ENCODE data around the gene KCMF1.
"Not testable (repeated sequence)": the region's sequence is repeated elsewhere in the genome, so short reads cannot be mapped to it uniquely, and the experiment has no call there.

The KCMF1 gene

DNA sequence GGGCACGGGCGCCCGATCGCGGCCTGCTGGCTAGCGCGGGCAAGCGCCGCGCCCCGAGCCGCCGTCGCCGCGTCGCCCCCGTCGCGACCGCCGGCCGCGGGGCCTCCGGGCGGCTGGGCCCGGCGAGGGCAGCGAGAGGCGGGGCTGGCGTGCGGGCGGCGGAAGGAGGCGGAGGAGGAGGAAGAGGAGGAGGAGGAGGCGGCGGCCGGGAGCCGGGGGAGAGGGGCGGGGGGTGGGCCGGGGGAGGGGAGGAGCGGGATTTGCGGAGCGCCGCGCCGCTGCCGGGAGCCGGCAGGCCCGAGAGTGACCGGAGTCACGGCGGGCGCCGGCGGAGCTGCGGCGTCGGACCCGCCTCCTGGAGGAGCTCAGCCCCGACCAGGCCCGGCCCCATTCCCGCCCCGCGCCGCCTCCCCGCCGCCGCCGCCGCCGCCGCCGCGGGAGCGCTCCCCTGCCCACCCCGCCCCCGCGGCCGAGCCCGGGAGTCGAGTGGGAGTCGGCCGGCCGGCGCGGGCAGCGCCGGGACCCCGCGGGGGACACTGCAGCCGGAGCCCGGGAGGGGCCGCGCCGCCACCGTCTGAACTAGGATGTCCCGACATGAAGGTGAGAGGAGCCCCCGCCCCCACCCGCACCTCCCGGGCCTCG lies at the start of gene KCMF1:
KCMF1 (plus strand) TSS at position 294 of the 642 bp plus-strand sequence; CDS start at position 585, 291 bp downstream.
- peak; percentile 75 for DNase-seq

DNA sequence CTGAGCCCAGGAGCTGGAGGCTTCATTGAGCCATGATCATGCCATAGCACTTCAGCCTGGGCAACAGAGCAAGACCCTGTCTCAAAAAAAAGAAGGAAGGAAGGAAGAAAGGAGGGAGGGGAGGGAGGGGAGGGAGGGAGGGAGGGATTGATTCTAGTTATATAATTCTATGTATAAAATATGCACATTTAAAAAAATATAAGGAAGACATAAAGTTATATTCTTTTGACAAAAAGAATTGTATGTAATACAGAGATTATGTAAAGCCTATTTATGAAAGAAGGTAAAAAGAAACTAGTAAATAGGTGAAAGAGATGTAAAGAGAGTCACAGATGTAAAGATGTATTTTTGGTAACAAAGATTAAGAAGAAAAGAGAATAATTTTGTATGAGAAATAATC lies 48.0 kb upstream of the KCMF1 start:
- no peak for DNase-seq

GRCh38 chr2:84924173-84925106 lies 46.5 kb upstream of the KCMF1 start:
- no peak for DNase-seq

GRCh38 chr2:84925336-84925723 lies 45.6 kb upstream of the KCMF1 start:
- DNase-seq, result no peak

DNA sequence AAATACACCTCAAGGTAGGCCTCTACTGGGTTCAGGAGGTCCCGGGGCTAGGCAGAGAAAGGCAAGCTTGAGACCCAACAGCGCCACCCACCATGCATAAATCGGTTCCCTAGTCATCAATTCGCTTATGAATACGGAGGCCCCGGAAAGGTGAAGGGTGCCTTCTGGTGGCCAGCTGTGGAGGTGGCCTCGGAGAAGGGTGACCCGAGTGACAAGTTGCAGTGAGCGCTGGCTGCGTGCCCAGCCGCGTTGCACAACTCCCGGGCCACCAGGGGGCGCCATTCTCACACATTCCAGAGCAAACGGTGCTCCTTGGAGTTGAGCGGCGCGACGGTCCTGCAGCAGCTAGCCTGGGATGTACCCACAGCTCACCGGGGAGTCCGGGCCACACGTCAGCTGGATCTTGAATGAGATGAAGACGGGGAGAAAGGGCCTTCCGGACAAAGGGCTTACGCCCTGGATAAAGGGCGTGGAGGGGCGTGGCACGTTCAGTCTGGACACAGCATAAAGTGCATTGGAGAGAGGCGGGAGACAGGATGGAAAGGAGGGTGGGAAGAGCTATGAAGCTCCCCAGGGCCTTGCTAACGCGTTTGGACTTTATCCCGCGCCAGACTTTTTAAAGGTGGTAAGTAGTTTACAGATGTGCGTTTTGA lies 45.1 kb upstream of the KCMF1 start:
- peak; percentile 96 for DNase-seq

DNA sequence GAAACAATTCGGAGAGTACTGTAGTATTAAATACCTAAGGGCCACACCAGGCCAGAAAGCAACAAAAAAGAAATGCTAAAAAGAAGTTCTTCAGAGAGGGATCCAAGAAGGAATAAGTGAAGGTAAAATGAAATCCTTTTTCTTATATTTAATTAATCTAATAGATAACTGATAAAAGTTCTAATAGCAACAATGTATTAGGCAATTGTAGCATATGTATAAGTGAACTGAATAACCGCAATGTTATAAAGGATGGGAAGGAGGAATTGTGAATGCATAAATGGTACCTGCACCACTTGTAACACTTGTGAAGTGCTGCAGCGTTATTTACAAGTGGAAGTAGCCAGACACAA lies 43.7 kb upstream of the KCMF1 start:
- no peak for DNase-seq

DNA sequence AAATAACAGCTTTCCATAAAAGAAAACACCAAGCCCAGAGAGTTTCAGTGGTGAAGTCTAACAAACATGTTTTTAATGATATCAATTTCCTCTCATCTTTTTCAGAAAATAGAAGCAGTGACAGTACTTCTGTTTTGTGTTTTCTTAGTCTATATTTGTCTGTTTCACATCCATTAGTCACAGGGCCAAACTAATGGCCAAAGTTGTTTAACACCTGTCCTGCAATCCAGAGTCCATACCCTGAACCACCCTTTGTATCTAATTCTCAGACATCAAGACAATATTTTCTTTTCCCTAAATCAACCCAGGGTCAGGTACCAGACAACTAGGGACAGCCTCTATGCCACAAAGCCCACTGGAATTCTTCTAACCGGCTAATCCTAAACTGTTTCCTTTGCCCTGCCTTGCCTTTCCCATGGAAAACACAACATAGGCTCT lies 39.6 kb upstream of the KCMF1 start:
- DNase-seq, result no peak

GRCh38 chr2:84938194-84938879 lies 32.6 kb upstream of the KCMF1 start:
- DNase-seq, result peak; percentile 23

GRCh38 chr2:84939426-84940087 lies 31.4 kb upstream of the KCMF1 start:
- peak; percentile 88 for DNase-seq

DNA sequence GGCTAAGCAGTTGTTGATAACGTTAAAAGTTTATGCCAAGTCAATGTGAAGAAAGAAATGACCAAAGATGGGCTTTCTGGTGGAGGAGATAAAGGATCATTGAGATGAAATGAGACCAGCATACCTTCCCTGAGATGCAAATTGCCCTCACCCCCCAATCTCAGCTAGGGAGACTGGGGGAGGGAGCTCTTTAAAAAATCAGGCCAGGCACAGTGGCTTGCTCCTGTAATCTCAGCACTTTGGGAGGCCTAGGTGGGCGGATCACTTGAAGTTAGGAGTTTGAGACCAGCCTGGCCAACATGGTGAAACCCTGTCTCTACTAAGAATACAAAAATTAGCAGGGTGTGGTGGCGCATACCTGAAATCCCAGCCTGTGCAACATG lies 30.9 kb upstream of the KCMF1 start:
- DNase-seq, result no peak

DNA sequence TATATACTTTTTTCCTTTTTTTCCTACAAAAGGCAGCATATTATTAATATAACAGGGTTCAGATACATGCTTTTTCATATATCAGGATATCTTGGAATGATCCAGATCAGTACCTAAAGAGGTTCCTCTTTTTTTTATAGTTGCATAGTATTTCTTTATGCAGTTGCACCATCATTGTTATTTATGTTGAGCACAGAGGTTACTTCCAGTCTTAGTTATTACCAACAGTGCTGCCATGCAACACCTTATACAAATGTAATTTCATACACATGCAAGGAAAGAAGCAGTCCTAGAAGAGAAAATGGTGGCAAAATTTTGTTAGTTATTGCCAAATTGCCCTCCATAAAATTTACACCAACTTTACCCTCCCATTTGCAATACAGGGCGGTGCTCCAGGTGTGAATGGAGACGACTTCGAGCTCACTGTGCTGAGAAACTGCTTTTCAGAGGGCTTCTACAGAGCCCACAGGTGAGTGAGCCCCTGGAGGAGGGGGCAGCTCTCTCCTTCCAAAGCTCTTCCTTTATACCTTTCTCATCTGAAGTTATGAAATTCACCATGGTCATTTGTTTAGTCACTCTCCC lies 30.0 kb upstream of the KCMF1 start:
- DNase-seq, result no peak

DNA sequence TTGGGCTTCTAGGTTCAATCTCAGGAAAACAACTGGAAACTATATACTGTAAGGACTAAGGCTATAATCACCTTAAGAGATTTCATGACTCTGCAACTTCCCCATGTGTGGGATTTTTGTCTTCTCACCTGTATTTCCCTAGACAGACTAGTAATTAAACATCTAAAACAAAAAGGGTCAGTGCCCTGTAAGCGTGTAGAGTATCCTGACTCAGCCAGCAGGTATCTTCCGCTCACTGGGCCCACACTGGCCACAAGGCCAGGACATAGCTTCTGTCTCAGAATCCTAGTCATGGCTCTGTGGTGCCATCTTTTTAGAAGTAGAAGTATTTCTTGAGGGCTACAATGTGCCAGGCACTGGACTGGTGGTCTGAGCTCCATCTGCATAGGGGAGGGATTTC lies 28.8 kb upstream of the KCMF1 start:
- no peak for DNase-seq

- DNase-seq, result no peak
Measured at GRCh38 chr2:84942964-84943421, 28.0 kb upstream of the KCMF1 start.

DNA sequence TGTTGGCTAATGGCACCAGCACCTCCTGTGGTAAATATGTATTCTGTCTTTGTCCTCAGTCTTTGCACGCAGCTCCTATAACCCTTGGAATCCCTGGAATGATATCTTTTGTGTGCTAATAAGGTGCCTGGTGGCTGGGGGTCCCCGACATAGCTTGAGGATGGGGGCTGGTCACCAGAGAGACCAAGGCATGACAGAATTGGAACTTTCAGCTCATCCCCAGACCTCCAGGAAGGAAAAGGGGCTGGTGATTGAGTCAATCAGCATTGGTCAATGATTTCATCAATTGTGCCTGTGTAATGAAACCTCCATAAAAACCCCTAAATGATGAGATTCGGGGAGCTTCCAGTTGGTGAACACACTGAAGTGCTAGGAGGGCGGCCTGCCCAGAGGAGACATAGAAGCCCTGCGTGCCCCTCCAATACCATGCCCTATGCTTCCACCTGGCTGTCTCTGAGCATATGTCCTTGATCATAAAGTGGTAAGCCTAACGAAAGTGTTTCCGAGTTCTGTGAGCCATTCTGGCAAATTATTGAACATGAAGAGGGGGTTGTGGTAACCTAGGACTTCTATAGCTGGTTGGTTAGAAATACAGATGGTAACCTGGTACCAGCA lies 26.6 kb upstream of the KCMF1 start:
- DNase-seq, result no peak

DNA sequence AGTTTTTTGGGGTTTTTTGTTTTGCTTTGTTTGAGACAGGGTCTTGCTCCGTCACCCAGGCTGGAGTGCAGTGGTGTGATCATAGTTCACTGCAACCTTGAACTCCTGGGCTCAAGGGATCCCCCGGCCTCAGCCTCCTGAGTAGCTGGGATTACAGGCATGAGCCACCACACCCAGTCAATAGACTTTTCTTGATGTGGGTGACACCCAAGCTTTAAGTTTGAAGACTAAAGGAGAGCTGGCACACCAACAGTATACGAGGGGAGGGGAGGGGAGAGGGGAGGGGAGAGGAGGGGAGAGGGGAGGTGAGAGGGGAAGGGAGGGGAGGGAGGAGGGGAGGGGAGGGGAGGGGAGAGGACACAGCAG lies 25.1 kb upstream of the KCMF1 start:
- not testable (repeated sequence) for DNase-seq

GRCh38 chr2:84946204-84947009 lies 24.6 kb upstream of the KCMF1 start:
- no peak for DNase-seq

GRCh38 chr2:84947010-84947593 lies 23.9 kb upstream of the KCMF1 start:
- no peak for DNase-seq

GRCh38 chr2:84953535-84953934 lies 17.4 kb upstream of the KCMF1 start:
- DNase-seq, result no peak

GRCh38 chr2:84954329-84954728 lies 16.6 kb upstream of the KCMF1 start:
- no peak for DNase-seq

Measured in NK-92 treated with Interleukin-12 subunit alpha and Interleukin-12 subunit beta, amount 100 ng/mL, for 24 hours (cell line).